Hypothalamus (tissue), 51 donors: ENCODE measurements around the gene EDIL3.
A peak's percentile ranks its signal among the peaks of the same experiment; 100 is the strongest.

Source experiments
- DNase-seq, 51 donors: peaks; one replicate each; lab custom pipeline; 2025; lab: John Stamatoyannopoulos, UW

EDIL3 gene

GRCh38 chr5:84384604-84385575, at the start of gene EDIL3:
EDIL3 (minus strand) TSS chr5:84384880; CDS start chr5:84384374, 506 bp downstream.
- peak in 49 of 51 donors; percentile 11 to 84 (median 60) for DNase-seq

- DNase-seq: no peak
These were observed 48.8 kb upstream of the EDIL3 start for GRCh38 chr5:84433461-84433860.

DNA sequence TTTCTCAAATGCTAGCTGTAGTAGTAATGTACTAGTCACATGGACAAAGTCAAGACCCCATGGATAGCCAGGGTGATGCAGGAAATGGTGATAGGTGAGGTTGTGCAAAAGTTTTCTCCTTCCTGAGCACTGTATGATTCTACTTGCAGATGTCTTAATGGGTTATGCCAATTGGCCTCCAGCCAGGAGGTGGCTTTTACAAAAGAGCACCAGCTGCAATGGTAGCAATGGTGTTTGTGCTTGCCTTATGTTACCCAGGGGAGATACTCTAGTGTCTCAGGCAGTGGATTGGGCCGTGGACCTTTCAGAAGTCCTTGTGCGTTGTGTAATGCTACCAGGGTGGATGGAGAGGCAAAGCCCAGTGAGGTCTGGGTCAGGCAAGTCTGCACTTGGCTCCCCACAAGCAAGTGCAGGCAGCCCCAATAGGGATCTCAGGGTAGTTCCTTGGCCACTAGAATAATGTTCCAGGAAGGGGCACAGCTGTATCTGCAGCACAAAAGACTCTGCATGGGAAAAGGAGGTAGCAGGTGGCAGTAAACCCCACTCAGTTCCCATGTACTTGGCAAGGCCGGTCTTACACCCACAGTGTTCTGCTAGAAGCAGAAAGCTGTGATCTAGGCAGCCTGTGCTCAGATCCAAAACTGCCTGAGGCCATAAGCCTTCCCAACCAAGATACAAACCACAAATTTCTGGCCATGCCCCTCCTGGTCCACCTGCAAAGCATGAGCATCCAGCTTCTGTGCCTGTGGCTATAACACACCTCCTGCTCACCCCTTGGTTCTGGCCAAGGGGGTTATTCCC, 46.4 kb upstream of the EDIL3 start:
- DNase-seq: no peak

DNA sequence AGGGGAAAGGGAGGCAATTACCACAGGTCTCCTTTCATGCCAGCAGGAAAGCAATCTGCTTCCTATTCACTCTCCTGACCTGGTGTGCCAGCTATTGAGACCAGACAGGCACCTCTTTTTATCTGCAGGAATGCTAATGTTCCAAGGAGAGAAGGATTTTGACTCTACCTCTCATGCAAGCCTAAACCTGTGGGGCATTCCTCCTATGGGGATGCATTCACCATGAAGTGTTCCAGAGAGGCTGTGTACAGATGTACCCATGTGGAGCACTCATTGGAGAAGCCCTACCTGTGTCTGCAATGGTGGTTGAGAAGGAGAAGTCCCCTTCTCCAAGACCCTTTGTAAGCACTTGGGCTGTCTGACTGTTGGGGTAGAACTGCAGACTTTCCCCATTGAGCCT, 45.4 kb upstream of the EDIL3 start:
- DNase-seq: no peak

DNA sequence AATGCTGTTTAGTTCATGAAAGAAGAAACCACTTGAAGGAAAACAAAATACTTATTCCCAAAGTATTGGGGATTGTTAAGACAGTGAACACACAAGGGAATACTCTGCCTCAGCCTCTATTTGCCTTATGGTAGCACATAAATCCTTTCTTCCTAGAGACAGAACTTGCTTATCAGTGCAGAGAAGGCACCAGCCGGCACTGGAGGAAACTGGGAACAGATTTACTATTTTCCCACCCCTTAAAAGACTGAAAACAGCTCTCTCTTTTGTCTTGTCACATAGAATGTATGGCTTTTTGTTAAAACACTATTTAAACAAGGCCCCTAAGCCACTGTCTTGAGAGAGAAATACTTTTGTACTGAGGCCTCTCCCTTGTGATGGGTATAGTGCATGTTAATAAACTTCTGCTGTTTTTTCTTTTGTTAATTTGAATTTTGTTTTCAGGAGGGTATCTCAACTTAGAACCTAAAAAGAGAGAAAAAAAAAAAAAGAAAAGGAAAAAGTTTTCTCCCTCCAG, 40.7 kb upstream of the EDIL3 start:
- DNase-seq: no peak

DNA sequence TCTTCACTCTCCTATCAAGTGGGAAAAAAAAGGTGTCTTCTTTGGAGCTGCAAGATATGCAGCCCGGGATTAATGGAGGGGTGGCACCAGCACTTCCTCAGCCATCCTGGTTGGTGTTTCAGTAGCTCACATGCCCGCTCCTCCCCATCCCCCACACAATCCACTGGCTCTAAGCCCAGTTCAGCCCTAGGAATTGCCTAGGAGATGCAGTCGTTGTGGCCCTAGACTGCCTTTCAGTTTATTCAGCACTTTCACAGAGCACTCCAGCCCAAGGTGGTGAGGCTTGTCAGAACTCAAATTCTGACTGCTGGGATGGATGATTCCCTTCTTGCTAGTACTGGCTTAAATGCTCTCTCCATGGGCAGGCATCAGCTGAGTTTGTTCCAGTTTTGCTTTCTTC, 35.1 kb upstream of the EDIL3 start:
- DNase-seq: no peak

DNA sequence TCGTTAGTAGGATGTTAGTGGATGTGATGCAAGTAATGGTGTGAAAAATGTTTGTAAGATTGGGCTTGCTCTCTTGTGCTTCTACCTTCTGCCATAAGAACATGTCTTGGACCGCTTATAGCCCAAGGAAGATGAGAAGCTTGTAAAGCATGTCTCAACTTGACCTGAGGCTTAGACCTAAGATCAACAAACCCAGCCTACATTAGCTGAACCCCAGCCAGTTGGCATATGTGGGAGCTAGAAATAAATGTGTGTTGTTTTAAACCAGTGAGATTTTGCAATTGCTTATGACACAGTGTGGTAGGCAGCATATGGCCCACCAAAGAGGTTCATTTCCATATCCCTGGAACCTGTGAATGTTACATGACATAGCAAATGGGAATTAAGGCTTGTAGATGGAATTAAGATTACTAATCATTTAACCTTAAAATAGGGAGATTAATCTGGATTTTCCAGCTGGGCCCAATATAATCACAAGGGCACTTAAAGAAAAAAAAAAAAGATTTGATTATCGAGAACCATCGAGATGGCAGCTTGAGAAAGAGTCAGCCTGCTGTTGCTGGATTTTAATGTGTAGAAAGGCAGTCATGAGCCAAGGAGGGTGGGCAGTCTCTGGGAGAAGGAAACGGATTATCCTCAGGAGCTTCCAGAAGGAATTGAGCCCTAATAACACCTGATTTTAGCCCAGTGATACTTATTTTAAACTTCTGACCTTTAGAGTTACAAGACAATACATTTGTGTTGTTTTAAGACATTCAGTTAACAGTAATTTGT, 27.3 kb upstream of the EDIL3 start:
- DNase-seq: no peak

DNA sequence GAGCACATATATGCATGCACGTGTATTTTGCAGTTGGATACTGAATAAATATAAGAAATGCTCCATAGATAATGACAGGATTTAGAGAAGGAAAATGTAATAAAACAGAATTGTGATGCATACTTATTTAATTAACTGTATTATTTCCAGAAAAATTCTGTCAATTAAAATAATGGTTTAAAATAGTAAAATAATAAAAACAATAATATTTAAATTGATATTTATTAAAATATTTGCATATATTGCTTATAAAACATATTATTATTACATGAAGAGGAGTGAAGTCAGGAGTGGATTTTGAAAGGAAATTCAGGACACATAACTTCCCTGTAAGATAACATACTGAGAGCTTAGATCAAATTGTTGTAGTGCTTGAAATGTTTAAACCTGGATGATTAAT, 21.4 kb upstream of the EDIL3 start:
- no peak for DNase-seq

DNA sequence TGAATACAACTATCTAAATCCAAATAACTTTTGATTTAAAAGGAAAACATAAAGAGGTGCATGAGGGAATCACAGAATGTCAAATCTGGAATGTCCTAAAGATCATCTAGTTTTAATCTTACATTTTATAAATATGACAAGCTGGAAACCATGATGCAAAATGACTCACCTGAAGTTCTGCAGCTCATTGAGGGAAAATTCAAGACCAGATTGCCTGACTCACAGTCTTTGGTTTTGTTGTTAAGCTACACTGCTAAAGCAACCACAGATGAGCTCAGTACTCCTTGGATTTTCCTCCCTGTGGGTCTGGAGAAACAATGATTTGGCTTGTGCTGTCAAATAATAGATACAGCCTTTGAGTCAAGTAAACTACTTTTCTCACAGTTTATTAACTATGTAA, 19.1 kb upstream of the EDIL3 start:
- no peak for DNase-seq

DNA sequence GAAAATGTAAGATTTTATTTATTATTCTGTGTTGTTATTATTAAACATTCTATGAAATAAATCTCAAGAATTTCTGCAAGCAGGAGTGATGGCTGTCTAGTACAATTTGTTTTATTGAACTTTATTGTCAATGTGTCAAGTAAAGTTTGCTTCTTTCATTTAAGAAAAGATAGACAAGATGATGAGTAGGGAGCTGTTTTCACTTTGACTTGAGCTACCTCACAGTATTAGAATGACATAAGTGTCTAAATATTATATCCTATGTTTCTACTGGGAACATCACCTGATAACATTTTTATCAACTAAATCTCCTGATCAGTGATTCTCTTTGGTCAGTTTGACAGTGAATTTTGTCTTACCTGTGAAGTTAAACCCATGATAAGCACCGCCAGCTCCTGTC, 12.7 kb upstream of the EDIL3 start:
- no peak for DNase-seq

DNA sequence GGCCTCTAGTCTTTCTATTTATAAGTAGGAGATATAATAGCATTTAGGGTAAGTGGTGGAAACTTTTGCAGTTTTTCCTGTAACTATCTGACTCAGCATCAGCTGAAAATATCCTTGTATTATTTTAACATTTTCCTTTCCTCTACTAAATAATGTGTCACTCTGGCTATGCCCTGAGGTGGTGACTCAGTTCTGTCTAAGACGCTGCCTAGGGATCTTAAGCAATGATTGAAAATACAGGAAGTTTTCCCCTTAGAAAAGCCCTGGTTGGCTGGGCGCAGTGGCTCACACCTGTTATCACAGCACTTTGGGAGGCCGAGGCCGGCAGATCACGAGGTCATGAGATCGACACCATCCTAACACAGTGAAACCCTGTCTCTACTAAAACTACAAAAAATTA, 9.3 kb upstream of the EDIL3 start:
- DNase-seq: no peak

GRCh38 chr5:84392836-84393235, 8.2 kb upstream of the EDIL3 start:
- no peak for DNase-seq

- no peak for DNase-seq
These were observed 1.0 kb upstream of the EDIL3 start for GRCh38 chr5:84385705-84386104.

GRCh38 chr5:84383816-84384603, 670 bp downstream of the EDIL3 start:
- DNase-seq: peak in 41 of 51 donors; percentile 2 to 72 (median 39)

- peak in 13 of 51 donors; percentile 10 to 47 (median 33) for DNase-seq
These were observed 1.3 kb downstream of the EDIL3 start for GRCh38 chr5:84383296-84383815.

- peak in 41 of 51 donors; percentile 12 to 79 (median 37) for DNase-seq
These were observed 2.1 kb downstream of the EDIL3 start for GRCh38 chr5:84382363-84383295.

DNA sequence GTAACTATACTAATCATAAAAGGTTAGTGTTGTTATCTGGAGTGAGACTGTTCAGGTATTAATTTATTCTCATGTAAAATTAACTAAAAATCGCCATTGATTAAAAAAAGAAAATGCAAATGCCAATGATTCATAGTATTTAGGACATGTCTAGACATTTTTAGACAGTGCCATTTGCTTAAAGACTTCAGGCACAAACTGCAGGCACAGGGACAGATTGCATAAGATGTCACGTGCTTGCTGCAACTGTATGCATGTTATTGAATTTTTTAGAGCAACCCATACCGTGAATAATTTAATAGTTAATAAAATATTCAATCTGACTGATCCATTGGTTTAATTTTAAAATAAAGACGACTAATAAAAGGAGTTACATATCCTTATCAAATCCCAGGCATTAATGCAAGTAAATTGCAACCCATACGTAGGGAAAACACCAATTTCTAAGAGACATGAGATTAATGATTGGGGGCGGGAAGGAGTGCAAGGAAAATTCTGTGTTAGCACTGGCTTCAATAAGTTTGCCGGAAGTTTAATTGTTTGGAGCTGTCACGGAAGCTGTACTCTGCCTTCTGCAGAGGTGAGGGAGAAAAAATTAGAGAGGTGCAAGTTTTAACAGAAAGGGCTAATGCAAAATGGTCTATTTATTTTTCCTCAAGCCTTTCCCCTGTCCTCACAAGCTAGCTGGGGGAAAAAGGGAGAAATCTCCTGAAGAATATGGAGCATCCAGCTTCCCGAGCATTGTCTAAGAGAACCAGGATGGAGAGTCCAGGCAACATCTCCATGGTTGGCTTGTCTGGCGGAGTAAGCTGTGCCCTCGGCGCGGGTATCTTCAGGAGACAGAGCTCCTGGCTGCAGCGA, 2.9 kb downstream of the EDIL3 start:
- DNase-seq: peak in 3 of 51 donors; percentile 7 to 79 (median 31)
